BJ (cell line): ENCODE measurements around the gene SOCS4. TPM values are rescaled to one million over a fixed set of nuclear protein-coding genes. Genes with fewer than 3 reads are reported as not detected.

Experiments used
- CTCF ChIA-PET: fragments of 350-600 bp; formaldehyde crosslinking; extraction: SDS; loops from one replicate; lab custom pipeline; 2021; ENCODE audit warnings: antibody characterized with exemption, inconsistent platforms; lab: Yijun Ruan, JAX
- POLR2A ChIA-PET: fragments of 300-600 bp; sonication (Branson Sonifier 250); formaldehyde crosslinking; extraction: SDS; loops from one replicate; lab custom pipeline; 2021; ENCODE audit warnings: antibody characterized with exemption; lab: Charles Lee
- DNase-seq: peaks from one replicate; pipeline ENCODE4 v3.0.0-alpha.2; 2011; ENCODE audit warnings: low read depth
- H3K27me3 ChIP-seq: 2 replicates; pipeline ENCODE4 v1.6.0; 2011; ENCODE audit warnings: low read length; ENCODE audit not compliant: control insufficient read depth, insufficient read depth
- H3K36me3 ChIP-seq: 2 replicates; pipeline ENCODE4 v1.5.1; 2011; ENCODE audit warnings: low read length; ENCODE audit not compliant: control insufficient read depth, insufficient read depth
- H3K4me3 ChIP-seq: 2 replicates; pipeline ENCODE4 v1.5.1; 2011; ENCODE audit warnings: low read depth, mild to moderate bottlenecking, control low read depth, low read length
- polyA plus RNA-seq: library from polyadenylated mRNA; depleted of rRNA; stranded (reverse); fragments of >200 nt; gene quantifications from 2 replicates; pipeline ENCODE4 v1.2.3, GENCODE V29; 2011
- TF ChIP-seq, protein P1 (sequence below): IDR thresholded peaks from 2 replicates; pipeline ENCODE4 v1.5.1; 2011; ENCODE audit warnings: low read depth, mild to moderate bottlenecking, control low read depth, inconsistent platforms, low read length, moderate library complexity; ENCODE audit not compliant: insufficient read depth

SOCS4 gene
- polyA plus RNA-seq, 1 experiment, result 3.0 TPM

DNA sequence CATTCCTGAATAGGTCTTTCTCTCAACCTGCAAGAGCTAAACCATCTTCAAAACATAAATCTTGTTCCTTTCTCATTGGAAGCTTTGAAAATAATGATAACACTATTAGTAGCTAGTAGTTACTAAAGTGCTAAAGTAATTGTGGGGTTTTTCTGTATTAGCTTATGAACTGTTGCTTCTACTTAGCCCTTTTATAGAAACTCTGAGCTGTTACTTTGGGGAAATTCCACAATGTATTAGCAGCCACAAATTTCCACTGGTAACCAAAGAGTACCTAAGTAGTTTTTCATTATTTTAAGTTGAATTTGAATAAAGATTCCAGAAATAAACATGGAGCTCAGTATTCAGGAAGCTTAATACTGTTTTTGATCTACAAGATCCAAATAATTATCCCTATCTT lies 18.1 kb downstream of the SOCS4 start:
- POLR2A ChIA-PET, result no interaction called here
- Histone ChIP-seq H3K36me3 (no peaks in the 10 kb centered on the region), H3K4me3 (no peak overlapping the region), H3K27me3 (no peaks in the 10 kb centered on the region)
- TF ChIP-seq, protein P1, sequence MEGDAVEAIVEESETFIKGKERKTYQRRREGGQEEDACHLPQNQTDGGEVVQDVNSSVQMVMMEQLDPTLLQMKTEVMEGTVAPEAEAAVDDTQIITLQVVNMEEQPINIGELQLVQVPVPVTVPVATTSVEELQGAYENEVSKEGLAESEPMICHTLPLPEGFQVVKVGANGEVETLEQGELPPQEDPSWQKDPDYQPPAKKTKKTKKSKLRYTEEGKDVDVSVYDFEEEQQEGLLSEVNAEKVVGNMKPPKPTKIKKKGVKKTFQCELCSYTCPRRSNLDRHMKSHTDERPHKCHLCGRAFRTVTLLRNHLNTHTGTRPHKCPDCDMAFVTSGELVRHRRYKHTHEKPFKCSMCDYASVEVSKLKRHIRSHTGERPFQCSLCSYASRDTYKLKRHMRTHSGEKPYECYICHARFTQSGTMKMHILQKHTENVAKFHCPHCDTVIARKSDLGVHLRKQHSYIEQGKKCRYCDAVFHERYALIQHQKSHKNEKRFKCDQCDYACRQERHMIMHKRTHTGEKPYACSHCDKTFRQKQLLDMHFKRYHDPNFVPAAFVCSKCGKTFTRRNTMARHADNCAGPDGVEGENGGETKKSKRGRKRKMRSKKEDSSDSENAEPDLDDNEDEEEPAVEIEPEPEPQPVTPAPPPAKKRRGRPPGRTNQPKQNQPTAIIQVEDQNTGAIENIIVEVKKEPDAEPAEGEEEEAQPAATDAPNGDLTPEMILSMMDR, result no peak
- DNase-seq, result no peak
- CTCF ChIA-PET, result no interaction called here

DNA sequence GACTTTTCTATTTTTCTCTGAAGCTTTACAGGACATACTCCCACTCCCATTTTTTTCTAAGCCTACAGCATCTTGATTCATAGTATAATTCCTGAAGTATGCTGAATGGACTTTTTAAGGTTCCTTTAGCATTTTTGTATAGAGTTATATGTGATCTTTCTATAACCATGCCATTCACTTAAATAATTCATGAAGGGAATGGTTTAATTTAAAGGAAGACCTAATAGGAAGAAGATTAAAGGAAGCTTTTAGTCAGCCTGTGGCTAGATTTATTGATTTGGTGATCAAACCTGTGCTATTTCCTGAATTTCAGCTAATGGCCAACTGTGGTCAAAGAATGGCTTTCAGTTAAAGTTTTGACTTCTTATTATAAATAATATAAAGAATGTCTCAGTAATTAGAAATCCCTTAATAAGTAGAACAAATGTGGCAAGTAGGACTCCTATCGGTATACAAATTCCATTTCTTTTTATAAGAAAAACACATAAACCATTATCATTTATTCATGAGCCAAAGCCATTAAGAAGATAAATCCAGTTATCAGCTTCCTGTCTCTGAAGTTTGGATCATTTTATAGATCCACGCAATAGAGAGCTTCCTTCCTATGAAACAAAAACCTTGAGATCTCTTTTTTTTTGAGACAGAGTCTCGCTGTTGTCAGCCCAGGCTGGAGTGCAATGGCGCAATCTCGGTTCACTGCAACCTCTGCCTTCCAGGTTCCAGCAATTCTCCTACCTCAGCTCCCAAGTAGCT lies 20.4 kb downstream of the SOCS4 start:
- Histone ChIP-seq H3K4me3 (no peak overlapping the region), H3K36me3 (no peaks in the 10 kb centered on the region), H3K27me3 (no peaks in the 10 kb centered on the region)
- TF ChIP-seq, protein P1, result no peak
- ChIA-PET CTCF (interaction anchor here (1.1 kb wide), 1 partner anchor 17 kb away, joined by 3 read pairs; no protein-coding TSS in a partner anchor), POLR2A (no interaction called here)
- no peak for DNase-seq

DNA sequence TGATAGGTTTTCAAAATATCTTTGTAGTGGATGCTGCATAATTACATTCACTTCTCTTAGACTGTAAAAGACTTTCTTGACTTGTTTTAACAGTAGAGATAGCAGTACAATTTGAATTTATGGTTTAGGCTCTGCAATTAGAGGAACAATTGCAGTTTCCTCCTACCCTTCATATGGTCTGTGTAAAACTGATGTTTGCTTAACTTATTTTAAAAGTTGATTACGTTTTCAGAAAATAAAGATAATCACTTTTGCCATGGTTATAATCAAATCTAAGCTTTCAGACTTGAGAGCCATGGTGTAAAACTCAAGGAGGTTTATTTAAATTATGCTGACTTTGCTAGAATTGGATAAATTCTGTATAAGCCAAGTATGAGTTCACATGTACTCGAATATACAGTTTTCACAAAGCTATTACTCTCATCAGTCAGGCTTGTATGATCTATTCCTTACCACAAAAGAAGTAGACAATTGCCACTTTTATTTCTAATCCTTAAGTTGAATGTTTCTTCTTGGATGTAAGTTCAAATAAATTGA lies 21.9 kb downstream of the SOCS4 start:
- CTCF ChIA-PET, result no interaction called here
- no peak for DNase-seq
- Histone ChIP-seq H3K36me3 (no peaks in the 10 kb centered on the region), H3K27me3 (no peaks in the 10 kb centered on the region), H3K4me3 (no peak overlapping the region)
- POLR2A ChIA-PET, result no interaction called here
- TF ChIP-seq, protein P1, result no peak

DNA sequence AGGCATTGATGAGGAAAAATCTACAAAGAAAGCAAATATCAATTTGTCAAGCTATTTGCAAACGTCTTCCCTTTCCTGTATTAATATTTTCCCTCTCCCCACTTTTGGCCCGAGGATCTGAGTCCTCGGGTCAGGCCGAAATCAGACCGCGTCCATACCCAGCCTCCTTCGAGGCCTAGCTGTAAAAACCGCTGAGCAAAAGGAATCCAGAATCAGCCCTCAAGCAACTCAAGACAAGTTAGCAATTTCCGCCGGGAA lies 24.1 kb downstream of the SOCS4 start:
- Histone ChIP-seq H3K36me3 (no peaks in the 10 kb centered on the region), H3K27me3 (no peaks in the 10 kb centered on the region), H3K4me3 (peak overlapping the region; percentile 95)
- ChIA-PET POLR2A (interaction anchor here (0.9 to 1.0 kb wide), 2 partner anchors 21 to 22 kb away, joined by 3 read pairs; no protein-coding TSS in a partner anchor), CTCF (interaction anchor here (0.6 to 2.2 kb wide), 24 partner anchors 9 to 373 kb away, joined by 3 to 22 read pairs (median 5); partner anchors contain the start of genes LGALS3, SOCS4 and WDHD1)
- TF ChIP-seq, protein P1, result no peak
- DNase-seq, result no peak

DNA sequence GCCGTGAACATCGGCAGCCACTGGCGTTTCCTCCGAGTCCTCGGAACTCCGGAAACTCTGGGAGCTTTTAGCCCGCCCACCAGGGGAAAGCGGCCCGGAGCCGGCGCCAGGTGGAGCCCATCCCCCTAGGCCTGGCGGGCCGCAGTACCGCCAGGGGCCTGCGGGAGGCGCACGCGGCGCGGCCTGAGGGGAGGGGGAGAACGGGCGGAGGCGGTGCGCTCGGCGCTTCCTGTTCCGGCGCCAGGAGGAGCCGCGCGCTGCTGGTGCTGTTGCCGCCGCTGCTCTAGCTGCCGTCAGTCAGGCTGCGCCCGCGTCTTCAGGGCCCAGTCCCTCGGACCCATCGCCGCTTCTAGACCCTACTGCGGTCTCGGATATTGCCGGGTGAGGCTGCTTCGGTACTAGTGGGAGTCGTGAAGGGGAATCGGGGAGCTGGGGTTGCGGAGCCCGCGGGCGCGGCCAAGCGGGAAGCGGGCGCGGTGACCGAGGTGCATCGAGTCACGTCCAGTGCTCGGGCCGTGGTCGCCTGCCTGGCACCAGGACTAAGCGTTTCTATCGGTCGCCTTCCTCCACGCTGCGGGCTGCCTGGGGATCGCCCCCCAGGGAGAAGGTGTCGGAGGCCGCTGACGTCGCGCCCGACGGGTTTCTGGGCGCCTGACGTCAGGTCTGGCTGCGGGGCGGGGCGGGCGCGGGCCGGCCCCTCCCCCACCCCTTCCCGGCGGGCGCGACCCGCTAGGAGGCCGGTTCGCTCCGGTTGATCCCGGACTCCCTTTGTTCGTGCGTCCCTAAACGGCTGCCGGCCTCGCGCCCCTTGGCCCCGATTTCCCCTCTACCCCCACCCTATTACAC lies 24.6 kb downstream of the SOCS4 start, which contains the start of gene MAPK1IP1L:
Gene MAPK1IP1L (plus strand): TSS at position 225 of the 846 bp plus-strand sequence. CDS start 10,037 bp downstream, outside the sequence.
- ChIA-PET CTCF (interaction anchor here (0.6 to 2.2 kb wide), 28 partner anchors 8 to 373 kb away, joined by 3 to 22 read pairs (median 4); partner anchors contain the start of genes LGALS3, SOCS4 and WDHD1), POLR2A (interaction anchor here (0.9 to 1.0 kb wide), 2 partner anchors 21 to 22 kb away, joined by 3 read pairs; no protein-coding TSS in a partner anchor)

More for the DNA sequence above, 24.6 kb downstream of the SOCS4 start, which contains the start of gene MAPK1IP1L:
- Histone ChIP-seq H3K27me3 (no peaks in the 10 kb centered on the region), H3K36me3 (no peaks in the 10 kb centered on the region), H3K4me3 (peak within 1 kb of the TSS; percentile 95)
- DNase-seq, result peak; percentile 47
- TF ChIP-seq, protein P1, result peak; percentile 69
